Memory B cell (primary cell): ENCODE data around the gene SUPT3H.

Experiments used
- ATAC-seq: fragments of 150-1000 bp; cut with Tn5 transposase; 2 replicates; pipeline ENCODE4 v1.10.0; 2021; ENCODE audit warnings: low read depth, mild to moderate bottlenecking, moderate library complexity
- DNase-seq, 2 donors: peaks; one replicate each; pipeline ENCODE4 v3.0.0; 2022; ENCODE audit warnings: low spot score in 2 of 2
- H3K27ac Mint-ChIP-seq: one replicate; pipeline ENCODE4 v1.8.0; 2022; ENCODE audit warnings: mild to moderate bottlenecking, moderate library complexity, mixed read lengths
- H3K27me3 Mint-ChIP-seq: one replicate; pipeline ENCODE4 v1.8.0; 2022; ENCODE audit warnings: mixed read lengths
- H3K36me3 Mint-ChIP-seq: one replicate; pipeline ENCODE4 v1.8.0; 2022; ENCODE audit warnings: mild to moderate bottlenecking, mixed read lengths
- H3K4me1 Mint-ChIP-seq: one replicate; pipeline ENCODE4 v1.8.0; 2022; ENCODE audit warnings: mixed read lengths
- H3K4me3 Mint-ChIP-seq: one replicate; pipeline ENCODE4 v1.8.0; 2022; ENCODE audit warnings: mild to moderate bottlenecking, moderate library complexity, mixed read lengths
- H3K9me3 Mint-ChIP-seq: one replicate; pipeline ENCODE4 v1.8.0; 2022; ENCODE audit warnings: mixed read lengths

The SUPT3H gene

DNA sequence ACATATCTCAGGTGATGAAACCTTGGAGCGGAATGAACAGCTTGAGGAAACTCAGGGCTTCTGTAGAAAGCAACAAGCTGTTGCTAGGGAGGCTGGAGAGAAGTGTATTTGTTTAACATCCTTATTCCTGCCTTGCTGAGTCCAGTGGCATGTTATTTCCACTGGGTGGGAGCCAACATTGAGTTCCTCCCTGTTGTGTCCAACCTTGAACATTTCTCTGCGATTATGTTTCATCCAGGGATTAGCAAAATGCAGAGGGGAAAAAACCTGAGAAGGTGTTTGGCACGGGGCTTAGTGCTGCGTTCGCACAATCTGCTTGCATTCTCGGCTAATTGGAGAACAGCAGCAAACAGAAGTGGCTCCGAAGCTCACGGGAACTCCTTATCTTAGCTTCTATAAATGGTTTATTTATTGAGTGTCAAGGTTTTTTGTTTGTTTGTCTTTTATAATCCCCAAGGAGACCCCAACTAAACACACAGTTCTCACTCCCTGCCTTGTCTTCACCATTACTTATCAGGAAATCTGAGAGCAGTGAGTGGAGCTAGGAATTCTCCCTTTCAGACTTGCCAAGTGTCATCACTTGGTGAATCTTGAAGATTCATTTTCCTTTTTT lies 577.5 kb downstream of the SUPT3H start:
- no peak overlapping the region for H3K27ac Mint-ChIP-seq
- H3K27me3 Mint-ChIP-seq, result peaks cover 13% of the 10 kb centered on the region
- no peak for ATAC-seq
- no peaks in the 10 kb centered on the region for H3K4me1 Mint-ChIP-seq
- H3K36me3 Mint-ChIP-seq, result no peaks in the 10 kb centered on the region
- DNase-seq, result no peak
- H3K4me3 Mint-ChIP-seq, result no peak overlapping the region
- no peaks in the 10 kb centered on the region for H3K9me3 Mint-ChIP-seq

DNA sequence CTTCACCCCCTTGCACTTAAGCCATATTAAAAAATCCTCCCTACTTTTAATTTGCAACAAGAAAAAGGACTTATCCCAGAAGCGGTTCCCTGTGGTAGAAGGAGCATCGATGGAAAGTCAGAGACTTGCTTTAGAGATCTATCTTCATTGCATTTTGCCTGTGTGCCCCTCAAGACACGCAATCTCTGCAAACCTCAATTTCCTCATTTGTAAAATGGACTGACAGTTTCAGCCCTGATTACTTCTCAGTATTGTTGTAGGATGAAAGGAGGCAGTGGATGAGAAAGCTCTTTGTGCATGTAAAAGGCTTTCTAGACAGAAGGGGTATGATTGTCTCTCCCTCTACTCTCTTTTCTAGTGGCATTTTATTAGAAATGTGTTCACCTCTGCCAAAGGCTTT lies 580.0 kb downstream of the SUPT3H start:
- Mint-ChIP-seq H3K4me3 (no peak overlapping the region), H3K27me3 (peaks cover 19% of the 10 kb centered on the region), H3K4me1 (no peaks in the 10 kb centered on the region), H3K36me3 (no peaks in the 10 kb centered on the region), H3K9me3 (no peaks in the 10 kb centered on the region), H3K27ac (no peak overlapping the region)
- ATAC-seq, result no peak
- DNase-seq, result no peak

DNA sequence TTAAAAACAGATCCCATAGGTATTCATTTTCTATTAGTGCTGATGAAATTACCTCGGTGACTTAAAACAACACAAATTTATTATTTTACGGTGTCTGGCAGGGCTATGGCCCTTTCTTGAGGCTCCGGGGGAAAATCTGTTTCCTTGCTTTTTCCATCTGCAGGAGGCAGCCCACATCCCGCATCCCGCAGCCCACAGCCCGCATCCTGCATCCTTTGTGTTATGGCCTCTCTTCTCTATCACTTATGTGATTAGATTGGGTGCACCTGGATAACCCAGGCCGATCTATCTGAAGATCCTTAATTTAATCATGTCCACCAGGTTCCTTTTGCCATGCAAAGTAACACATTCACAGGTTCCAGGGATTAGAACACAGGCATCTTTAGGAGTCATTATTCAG lies 582.4 kb downstream of the SUPT3H start:
- peaks cover 20% of the 10 kb centered on the region for H3K27me3 Mint-ChIP-seq
- H3K9me3 Mint-ChIP-seq, result no peaks in the 10 kb centered on the region
- ATAC-seq (no peak), DNase-seq (no peak)
- H3K4me1 Mint-ChIP-seq, result peaks cover 2% of the 10 kb centered on the region
- no peaks in the 10 kb centered on the region for H3K36me3 Mint-ChIP-seq
- no peak overlapping the region for H3K27ac Mint-ChIP-seq
- H3K4me3 Mint-ChIP-seq, result no peak overlapping the region

DNA sequence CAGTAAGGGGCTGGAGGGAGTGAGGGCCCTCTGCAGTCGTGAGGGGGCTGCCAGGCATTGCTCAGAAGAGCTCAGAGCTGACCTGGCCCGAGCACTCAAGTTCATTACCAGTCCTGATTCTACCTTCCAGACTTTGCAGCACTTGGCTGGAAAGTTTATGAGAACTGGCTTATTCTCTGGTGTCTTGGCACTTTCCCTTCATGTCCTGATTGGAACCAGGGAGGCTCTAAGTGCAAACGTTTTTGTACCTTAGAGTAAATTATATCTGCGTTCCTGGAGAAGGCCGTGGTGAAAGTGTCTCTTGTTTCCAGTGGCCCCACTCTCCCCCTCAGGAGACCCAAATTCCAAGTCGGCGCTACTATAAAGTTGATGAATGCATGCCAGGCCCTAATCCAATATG lies 587.9 kb downstream of the SUPT3H start:
- Mint-ChIP-seq H3K36me3 (no peaks in the 10 kb centered on the region), H3K4me3 (no peak overlapping the region), H3K9me3 (no peaks in the 10 kb centered on the region), H3K27ac (no peak overlapping the region), H3K27me3 (peaks cover 18% of the 10 kb centered on the region), H3K4me1 (peaks cover 2% of the 10 kb centered on the region)
- DNase-seq (no peak), ATAC-seq (no peak)

DNA sequence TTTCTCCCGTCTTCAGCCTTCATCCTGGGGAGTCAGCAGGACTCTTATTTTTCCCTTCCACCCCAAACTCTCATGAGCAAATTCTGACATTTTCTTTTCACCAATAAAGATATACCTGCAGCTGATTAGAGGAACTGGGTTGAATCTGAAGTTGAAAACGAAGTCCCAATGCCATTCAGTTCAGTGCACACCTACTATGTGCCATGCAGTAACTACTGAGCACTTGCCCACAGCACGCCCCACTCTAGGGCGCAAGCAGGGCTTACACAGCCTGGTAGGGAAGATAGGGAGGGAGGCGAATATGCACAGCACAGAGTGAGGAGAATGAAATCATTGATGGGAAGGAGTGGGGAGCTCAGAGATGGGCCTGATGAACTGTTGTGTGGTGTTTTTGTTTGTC lies 588.7 kb downstream of the SUPT3H start:
- no peaks in the 10 kb centered on the region for H3K9me3 Mint-ChIP-seq
- ATAC-seq, result no peak
- peaks cover 2% of the 10 kb centered on the region for H3K4me1 Mint-ChIP-seq
- H3K27me3 Mint-ChIP-seq, result peaks cover 16% of the 10 kb centered on the region
- DNase-seq, result no peak
- no peak overlapping the region for H3K4me3 Mint-ChIP-seq
- H3K36me3 Mint-ChIP-seq, result no peaks in the 10 kb centered on the region
- no peak overlapping the region for H3K27ac Mint-ChIP-seq

DNA sequence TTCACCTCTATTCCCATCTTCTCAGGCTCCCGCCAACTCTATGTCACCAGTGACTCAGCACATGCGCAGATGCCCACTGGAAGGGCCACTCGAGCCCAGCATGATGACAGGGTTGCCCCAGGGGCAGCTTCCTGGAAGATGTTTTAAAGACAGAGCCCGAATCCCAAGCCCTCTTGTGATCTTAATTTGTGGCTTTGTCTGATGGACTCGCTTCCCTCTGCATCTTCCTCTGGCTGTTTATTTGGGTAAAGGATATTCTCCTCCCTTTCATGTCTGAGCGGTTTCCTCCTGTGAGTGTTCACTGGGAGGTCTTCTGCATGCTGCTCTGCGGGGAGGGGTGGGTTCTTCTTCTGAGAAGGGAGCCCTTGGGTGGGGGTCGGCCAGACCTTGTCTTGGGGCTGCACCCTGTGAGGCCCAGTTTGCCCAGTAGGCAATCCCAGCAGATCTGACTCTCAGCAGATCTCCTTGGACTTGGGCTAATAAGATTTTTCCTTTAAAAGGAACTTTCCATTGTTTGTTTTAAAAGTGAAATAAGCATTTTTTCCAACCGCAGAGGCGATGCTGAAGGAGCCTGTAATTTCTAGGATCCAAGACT lies 589.2 kb downstream of the SUPT3H start:
- H3K27ac Mint-ChIP-seq, result no peak overlapping the region
- H3K27me3 Mint-ChIP-seq, result peaks cover 16% of the 10 kb centered on the region
- no peak overlapping the region for H3K4me3 Mint-ChIP-seq
- ATAC-seq (no peak), DNase-seq (no peak)
- no peaks in the 10 kb centered on the region for H3K36me3 Mint-ChIP-seq
- H3K4me1 Mint-ChIP-seq, result peaks cover 2% of the 10 kb centered on the region
- H3K9me3 Mint-ChIP-seq, result no peaks in the 10 kb centered on the region

DNA sequence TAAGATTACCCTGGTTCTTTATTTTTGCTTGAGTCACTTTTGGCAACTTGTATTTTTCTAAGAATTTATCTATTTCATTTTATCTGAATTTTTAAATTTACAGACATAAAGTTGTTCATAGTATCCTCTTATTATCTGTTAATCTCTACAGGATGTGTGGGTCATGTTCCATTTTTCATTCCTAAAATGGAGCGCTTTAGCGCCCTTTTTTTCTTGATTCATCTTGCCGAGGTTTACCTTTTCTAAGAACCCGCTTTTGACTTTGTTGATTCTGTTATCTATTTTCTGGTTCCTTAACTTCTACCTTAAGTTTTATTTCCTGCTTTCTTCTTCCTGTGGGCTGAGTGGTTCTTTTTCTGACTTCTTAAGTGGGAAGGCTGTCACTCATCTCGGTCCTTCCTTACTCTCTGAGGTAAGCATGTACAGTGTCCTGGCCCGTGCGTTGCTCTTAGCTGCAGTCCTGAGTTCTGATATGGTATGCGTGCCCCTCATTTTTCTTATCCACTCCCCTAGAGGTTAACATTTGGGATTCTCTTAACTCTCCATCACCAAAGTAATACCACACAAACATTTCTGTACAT lies 590.4 kb downstream of the SUPT3H start:
- peaks cover 2% of the 10 kb centered on the region for H3K4me1 Mint-ChIP-seq
- DNase-seq (no peak), ATAC-seq (no peak)
- no peak overlapping the region for H3K27ac Mint-ChIP-seq
- peaks cover 12% of the 10 kb centered on the region for H3K27me3 Mint-ChIP-seq
- no peaks in the 10 kb centered on the region for H3K36me3 Mint-ChIP-seq
- no peaks in the 10 kb centered on the region for H3K9me3 Mint-ChIP-seq
- H3K4me3 Mint-ChIP-seq, result no peak overlapping the region

DNA sequence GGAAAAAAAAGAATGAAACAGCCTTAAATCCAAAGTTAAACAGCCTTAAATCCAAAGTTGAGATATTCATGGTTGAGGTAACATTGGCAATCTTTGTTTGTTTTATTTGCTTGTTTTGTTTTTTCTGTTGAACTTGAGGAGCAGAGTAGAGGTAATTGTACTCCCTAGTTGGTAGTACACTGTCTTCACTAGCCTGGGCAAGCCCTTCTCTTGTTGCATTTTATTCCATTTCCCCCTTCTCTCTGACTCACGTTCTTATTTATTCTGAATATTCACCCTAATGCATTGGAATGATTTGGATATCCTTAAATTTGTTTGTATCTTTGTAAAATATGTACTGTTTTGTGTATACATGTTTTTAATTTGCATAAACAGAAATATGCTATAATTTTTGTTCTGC lies 592.6 kb downstream of the SUPT3H start:
- H3K4me3 Mint-ChIP-seq, result no peak overlapping the region
- H3K36me3 Mint-ChIP-seq, result no peaks in the 10 kb centered on the region
- no peaks in the 10 kb centered on the region for H3K4me1 Mint-ChIP-seq
- H3K27ac Mint-ChIP-seq, result no peak overlapping the region
- ATAC-seq (no peak), DNase-seq (no peak)
- H3K9me3 Mint-ChIP-seq, result no peaks in the 10 kb centered on the region
- peaks cover 7% of the 10 kb centered on the region for H3K27me3 Mint-ChIP-seq

DNA sequence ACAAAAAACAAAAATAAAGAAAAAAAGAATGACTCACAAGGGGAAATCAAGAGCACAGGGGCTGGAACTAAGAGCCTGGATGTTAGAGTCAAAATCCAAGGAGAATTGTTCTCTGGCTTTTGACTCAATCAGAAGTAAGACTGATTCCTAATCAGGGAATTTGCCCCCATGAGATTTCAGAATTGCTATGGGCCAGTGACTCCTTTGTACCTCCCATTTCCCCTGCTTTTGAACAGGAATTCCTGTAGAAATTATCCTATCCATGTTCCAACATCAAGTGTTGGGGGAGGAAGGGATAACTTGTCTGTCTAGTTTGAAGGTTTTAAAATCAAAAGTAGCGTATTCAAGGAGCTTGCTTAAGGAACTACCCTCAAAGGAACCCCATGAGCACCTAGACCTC lies 593.5 kb downstream of the SUPT3H start:
- Mint-ChIP-seq H3K4me3 (no peak overlapping the region), H3K36me3 (no peaks in the 10 kb centered on the region), H3K9me3 (no peaks in the 10 kb centered on the region), H3K27ac (no peak overlapping the region), H3K4me1 (peaks cover 3% of the 10 kb centered on the region), H3K27me3 (peaks cover 4% of the 10 kb centered on the region)
- ATAC-seq, result no peak
- no peak for DNase-seq

DNA sequence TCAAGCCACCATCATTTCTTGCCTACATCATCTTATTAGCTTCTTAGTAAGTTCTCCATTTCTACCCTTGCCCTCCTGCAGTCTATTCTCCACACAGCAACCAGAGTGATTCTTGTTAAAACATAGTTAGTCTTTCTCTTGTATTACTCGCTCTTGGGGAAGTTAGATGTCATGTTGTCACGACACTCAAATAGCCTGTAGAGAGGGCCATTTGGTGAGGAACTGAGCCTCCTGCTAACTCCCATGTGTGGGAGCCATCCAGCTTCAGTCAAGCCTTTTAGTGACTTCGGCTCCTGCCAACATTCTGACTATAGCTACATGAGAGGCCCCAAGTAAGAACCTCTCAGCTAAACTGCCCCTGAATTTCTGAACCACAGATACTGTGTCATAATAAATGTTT lies 594.8 kb downstream of the SUPT3H start:
- DNase-seq, result no peak
- no peaks in the 10 kb centered on the region for H3K36me3 Mint-ChIP-seq

DNA sequence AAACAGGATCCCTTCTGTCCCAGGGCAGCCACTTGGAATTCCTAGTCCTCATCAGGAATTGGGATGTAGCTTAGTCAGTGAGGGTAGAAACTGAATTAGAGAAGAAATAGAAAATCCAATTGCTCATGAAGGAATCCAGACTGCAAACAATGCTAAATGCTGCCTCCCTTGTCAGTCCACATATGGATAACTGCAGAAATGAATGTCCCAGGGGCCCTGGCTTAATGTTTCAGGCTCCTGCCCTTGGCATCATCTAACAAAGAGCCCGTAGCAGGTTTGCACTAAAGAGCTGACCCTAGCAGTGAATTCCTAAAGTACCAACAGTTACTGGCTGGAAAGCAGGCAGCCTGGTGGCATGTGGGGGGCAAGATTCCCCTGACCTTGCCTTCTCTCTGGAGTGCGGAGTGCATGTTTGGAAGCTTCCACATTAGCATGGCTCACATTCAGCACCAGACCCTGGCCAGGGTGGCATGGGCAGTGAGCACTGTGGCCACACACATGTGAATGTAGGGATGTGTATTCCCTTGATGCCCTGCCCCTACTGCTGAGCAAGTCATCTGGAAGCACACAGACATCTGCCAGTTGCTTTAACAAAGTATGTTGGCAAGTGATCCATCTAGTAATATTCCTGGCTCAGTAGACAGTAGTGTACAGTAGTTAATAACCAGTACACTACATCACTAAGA lies 595.7 kb downstream of the SUPT3H start:
- H3K27ac Mint-ChIP-seq, result no peak overlapping the region
- no peaks in the 10 kb centered on the region for H3K36me3 Mint-ChIP-seq
- H3K4me3 Mint-ChIP-seq, result no peak overlapping the region
- H3K9me3 Mint-ChIP-seq, result no peaks in the 10 kb centered on the region
- H3K27me3 Mint-ChIP-seq, result no peaks in the 10 kb centered on the region
- DNase-seq, result no peak
- ATAC-seq, result no peak
- peaks cover 3% of the 10 kb centered on the region for H3K4me1 Mint-ChIP-seq

More for the DNA sequence above, 594.8 kb downstream of the SUPT3H start:
- Mint-ChIP-seq H3K9me3 (no peaks in the 10 kb centered on the region), H3K27ac (no peak overlapping the region), H3K4me1 (peaks cover 3% of the 10 kb centered on the region), H3K27me3 (no peaks in the 10 kb centered on the region), H3K4me3 (no peak overlapping the region)
- no peak for ATAC-seq

DNA sequence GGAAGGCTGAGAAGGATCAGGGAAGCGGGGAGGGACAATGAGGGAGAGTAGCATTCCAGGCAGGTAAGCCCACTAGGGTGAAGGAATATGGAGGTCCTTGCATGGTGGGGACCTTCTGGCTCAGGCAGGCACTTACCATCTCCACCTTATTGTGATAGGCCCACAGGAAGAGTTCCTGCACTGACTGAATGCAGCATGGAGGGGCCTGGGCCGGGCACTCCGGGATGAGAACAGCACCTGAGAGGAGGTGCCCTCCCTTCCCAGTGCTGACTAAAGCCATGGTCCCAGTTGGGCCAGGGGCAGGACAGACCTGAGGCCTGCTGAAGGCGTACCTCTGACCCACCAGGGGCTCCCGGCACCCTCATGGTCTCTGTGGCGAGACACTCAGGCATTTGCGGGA lies 597.6 kb downstream of the SUPT3H start:
- Mint-ChIP-seq H3K27ac (no peak overlapping the region), H3K4me3 (no peak overlapping the region), H3K4me1 (peaks cover 3% of the 10 kb centered on the region), H3K27me3 (peaks cover 3% of the 10 kb centered on the region), H3K9me3 (peaks cover 1% of the 10 kb centered on the region), H3K36me3 (peaks cover 1% of the 10 kb centered on the region)
- ATAC-seq, result no peak
- no peak for DNase-seq

DNA sequence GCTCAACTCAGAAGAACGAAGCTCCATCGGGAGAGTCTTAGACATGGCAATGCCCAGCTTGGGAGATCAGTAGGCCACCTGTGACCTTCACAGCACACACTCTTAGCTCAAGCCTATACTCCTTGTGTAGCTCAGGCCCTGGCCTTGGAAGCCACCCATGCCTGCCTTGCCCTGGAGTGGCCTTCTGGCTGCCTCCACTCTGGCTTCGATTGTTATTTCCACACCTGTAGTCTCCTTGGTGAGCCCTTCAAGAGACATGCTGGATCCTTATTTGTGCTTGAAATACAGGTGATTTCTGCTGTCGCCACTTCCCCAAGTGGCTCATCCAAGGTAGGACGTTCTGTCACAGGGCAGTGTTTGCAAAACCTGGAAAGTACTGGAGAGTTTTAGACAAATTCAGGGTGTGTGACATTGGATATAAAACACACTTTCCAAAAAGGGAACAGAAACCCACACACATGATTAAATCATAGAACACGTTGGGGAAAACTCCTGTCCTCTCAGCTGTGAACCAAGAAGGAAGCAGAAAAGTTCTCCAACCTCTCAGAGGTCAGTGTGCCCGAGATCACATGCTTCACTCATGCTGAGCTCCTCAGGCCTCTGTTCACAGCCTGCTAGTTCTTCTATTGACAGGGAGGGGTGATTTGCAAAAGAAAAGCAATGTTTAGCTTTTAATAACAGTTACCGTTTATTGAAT lies 598.5 kb downstream of the SUPT3H start:
- H3K27ac Mint-ChIP-seq, result no peak overlapping the region
- peaks cover 3% of the 10 kb centered on the region for H3K4me1 Mint-ChIP-seq
- no peak overlapping the region for H3K4me3 Mint-ChIP-seq
- H3K27me3 Mint-ChIP-seq, result peaks cover 4% of the 10 kb centered on the region
- DNase-seq, result no peak
- peaks cover 1% of the 10 kb centered on the region for H3K36me3 Mint-ChIP-seq
- no peak for ATAC-seq
- peaks cover 2% of the 10 kb centered on the region for H3K9me3 Mint-ChIP-seq
